ENCODE data around the gene ZNF780B. TPM values are rescaled to one million over a fixed set of nuclear protein-coding genes. Genes with fewer than 3 reads are reported as not detected.

Gene ZNF780B
- total RNA-seq, 6 donors from 2014 or later: 9.4 to 50.3 (median 20.9) TPM

DNA sequence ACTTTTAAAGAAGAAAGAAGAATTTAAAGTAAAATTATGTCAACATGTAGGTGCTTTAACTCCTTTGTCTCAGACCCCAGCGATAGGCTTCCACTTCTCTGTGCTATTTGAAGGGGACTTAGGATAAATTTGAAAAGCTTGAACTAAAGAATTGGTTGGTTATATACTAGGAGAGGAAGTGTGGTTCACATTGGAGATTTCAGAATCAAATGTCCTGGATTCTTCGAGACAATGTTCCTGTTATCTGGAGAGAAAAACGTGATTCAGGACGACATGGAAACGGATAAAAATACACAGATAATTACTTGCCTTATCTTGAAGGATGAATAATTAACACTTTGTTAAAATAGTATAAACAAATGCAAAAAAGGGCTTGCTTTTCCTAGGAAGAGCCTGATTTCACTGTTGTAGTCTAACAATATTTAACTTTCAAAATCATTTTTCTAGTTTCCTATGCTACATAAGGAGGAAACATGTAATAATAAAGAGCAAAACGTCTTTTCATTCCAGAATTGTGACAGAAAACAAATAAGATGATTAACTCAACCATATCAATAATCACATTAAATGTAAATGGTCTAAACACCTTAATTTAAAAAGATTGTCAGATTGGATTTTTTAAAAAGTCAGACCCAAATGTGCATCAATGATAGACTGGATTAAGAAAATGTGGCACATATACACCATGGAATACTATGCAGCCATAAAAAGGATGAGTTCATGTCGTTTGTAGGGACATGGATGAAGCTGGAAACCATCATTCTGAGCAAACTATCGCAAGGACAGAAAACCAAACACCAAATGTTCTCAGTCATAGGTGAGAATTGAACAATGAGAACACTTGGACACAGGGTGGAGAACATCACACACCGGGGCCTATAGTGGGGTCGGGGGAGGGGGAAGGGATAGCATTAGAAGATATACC, 35.4 kb upstream of the ZNF780B start:
- no peaks in the 10 kb centered on the region for H3K27me3 ChIP-seq
- TF ChIP-seq CTCF (IDR thresholded peaks at IDR 0.05): no peak
- no peak for TF ChIP-seq POLR2AphosphoS5 (IDR thresholded peaks at IDR 0.05)
- no peak for TF ChIP-seq POLR2A (IDR thresholded peaks at IDR 0.05)
- no peak for TF ChIP-seq EP300 (IDR thresholded peaks at IDR 0.05)
- ATAC-seq (ENCODE audit: low FRiP score in 2 of 2): no peak
- H3K4me1 ChIP-seq: peaks cover 10 to 18% (median 17%) of the 10 kb centered on the region in 4 donors
- 39 to 42% methylated on average over 10 of the region's 10 CpGs for WGBS, 2 donors
- peak overlapping the region; percentile 66 to 79 (median 72) for H3K4me3 ChIP-seq
- no peaks in the 10 kb centered on the region for H3K9me3 ChIP-seq
- peak overlapping the region; percentile 92 to 96 (median 94) for H3K27ac ChIP-seq
- no peak for DNase-seq
- H3K36me3 ChIP-seq: no peaks in the 10 kb centered on the region

- Histone ChIP-seq H3K36me3 (no peaks in the 10 kb centered on the region), H3K27ac (peak within 1 kb of the TSS; percentile 92 to 96 (median 94)), H3K4me1 (peaks cover 10 to 18% (median 17%) of the 10 kb centered on the region in 4 donors), H3K27me3 (no peaks in the 10 kb centered on the region), H3K9me3 (no peaks in the 10 kb centered on the region), H3K4me3 (peak within 1 kb of the TSS; percentile 66 to 79 (median 72))
- 0% methylated on average over 17 to 45 of the region's 47 CpGs for WGBS, 2 donors
- ATAC-seq (ENCODE audit: low FRiP score in 2 of 2) (peak; percentile 94 to 96), DNase-seq (peak; percentile 82 to 92)
- TF ChIP-seq POLR2AphosphoS5 (IDR thresholded peaks at IDR 0.05) (peak; percentile 32 to 60), EP300 (IDR thresholded peaks at IDR 0.05) (no peak), POLR2A (IDR thresholded peaks at IDR 0.05) (peak in 2 of 4 donors; percentile 42 to 66)
These were observed 34.5 kb upstream of the ZNF780B start, which contains the start of gene ZNF780A for GRCh38 chr19:40090241-40091204. Gene ZNF780A, minus strand, starts transcription at chr19:40090943. Its CDS starts 6,190 bp downstream, at chr19:40084753.

DNA sequence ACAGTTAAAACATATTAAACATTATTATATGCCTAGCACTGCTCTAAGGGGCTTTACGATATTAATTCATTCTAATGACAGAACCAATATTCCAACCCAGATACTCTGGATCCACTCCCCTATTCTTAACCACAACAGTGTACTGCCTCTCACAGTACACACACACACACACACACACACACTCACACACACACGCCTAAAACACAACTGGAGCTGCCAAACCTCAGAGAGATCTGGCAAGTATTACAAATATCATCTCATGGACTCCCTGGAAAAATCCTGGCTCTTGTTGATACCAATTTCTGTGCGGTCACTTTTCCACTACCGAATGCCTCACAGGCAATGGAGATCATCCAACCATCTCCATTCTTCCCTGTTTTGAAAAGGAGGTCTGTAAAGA, 33.4 kb upstream of the ZNF780B start:
- no peak overlapping the region for H3K27ac ChIP-seq

GRCh38 chr19:40088299-40089047, 32.4 kb upstream of the ZNF780B start:
- DNase-seq (no peak), ATAC-seq (ENCODE audit: low FRiP score in 2 of 2) (no peak)
- Histone ChIP-seq H3K4me1 (peaks cover 10 to 18% (median 17%) of the 10 kb centered on the region in 4 donors), H3K9me3 (no peaks in the 10 kb centered on the region), H3K4me3 (no peak overlapping the region), H3K27me3 (no peaks in the 10 kb centered on the region), H3K36me3 (peaks cover 0 to 12% (median 6%) of the 10 kb centered on the region in 4 donors), H3K27ac (no peak overlapping the region)
- 78 to 86% methylated on average over 5 of the region's 5 CpGs for WGBS, 2 donors
- TF ChIP-seq POLR2A (IDR thresholded peaks at IDR 0.05) (no peak), EP300 (IDR thresholded peaks at IDR 0.05) (no peak), CTCF (IDR thresholded peaks at IDR 0.05) (no peak), POLR2AphosphoS5 (IDR thresholded peaks at IDR 0.05) (no peak)

More for the DNA sequence above, 33.4 kb upstream of the ZNF780B start:
- TF ChIP-seq POLR2A (IDR thresholded peaks at IDR 0.05): no peak
- no peak for TF ChIP-seq CTCF (IDR thresholded peaks at IDR 0.05)
- no peak for TF ChIP-seq EP300 (IDR thresholded peaks at IDR 0.05)
- no peak for TF ChIP-seq POLR2AphosphoS5 (IDR thresholded peaks at IDR 0.05)
- peaks cover 0 to 2% (median 0%) of the 10 kb centered on the region in 4 donors for H3K36me3 ChIP-seq
- H3K4me1 ChIP-seq: peaks cover 10 to 18% (median 17%) of the 10 kb centered on the region in 4 donors
- 68 to 69% methylated on average over 4 of the region's 4 CpGs for WGBS, 2 donors
- peak overlapping the region in 3 of 4 donors; percentile 66 to 78 (median 67) for H3K4me3 ChIP-seq
- no peaks in the 10 kb centered on the region for H3K9me3 ChIP-seq
- H3K27me3 ChIP-seq: no peaks in the 10 kb centered on the region
- peak in 1 of 2 donors; percentile 36 for ATAC-seq (ENCODE audit: low FRiP score in 2 of 2)
- DNase-seq: no peak
